Hindlimb muscle (tissue), 1 donor: ENCODE measurements around the gene SAAL1. TPM values are rescaled to one million over a fixed set of nuclear protein-coding genes. Genes with fewer than 3 reads are reported as not detected.
"Not testable (repeated sequence)": the region's sequence is repeated elsewhere in the genome, so short reads cannot be mapped to it uniquely, and the experiment has no call there.

ENCODE experiments used
- DNase-seq: peaks from one replicate; pipeline ENCODE4 v3.0.0-alpha.2; 2013
- polyA plus RNA-seq: library from polyadenylated mRNA; unstranded; fragments of 120-200 nt; gene quantifications from one replicate; pipeline ENCODE4 v1.2.1, GENCODE V29; 2013; ENCODE audit not compliant: insufficient read length

Gene SAAL1, protein sequence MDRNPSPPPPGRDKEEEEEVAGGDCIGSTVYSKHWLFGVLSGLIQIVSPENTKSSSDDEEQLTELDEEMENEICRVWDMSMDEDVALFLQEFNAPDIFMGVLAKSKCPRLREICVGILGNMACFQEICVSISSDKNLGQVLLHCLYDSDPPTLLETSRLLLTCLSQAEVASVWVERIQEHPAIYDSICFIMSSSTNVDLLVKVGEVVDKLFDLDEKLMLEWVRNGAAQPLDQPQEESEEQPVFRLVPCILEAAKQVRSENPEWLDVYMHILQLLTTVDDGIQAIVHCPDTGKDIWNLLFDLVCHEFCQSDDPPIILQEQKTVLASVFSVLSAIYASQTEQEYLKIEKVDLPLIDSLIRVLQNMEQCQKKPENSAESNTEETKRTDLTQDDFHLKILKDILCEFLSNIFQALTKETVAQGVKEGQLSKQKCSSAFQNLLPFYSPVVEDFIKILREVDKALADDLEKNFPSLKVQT
- polyA plus RNA-seq: 18.5 TPM

DNA sequence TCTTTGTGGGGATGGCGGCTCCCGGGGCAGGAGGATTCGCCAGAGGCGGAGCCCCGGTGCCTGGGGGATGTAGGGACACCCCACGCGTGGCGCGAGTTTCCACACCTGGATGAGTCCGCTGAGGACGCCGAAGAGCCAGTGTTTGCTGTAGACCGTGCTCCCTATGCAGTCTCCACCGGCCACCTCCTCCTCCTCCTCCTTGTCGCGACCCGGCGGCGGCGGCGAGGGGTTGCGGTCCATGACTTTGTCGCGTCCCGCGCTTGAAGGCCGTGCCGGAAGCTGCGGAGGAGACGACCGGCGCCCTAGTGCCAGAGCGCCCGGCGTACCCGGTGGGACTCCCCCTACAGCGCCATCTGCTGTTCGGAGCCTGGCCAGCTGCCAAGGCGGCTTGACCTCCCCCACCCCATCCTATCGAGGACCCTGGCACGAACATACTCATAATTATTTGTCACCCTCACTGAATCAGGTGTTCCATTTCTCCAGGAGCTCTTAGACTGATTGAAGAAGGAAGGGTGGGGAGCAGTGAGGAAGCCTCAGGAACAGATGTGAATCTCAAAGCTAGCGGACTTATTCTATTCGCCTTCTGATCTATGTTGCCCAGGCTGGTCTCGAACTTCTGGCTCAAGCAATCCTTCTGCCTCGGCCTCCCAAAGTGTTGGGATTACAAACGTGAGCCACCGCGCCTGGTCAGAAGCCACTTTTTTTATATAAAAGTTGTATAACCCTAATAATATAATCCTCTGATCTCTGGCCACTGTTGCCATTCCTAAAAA, at the start of gene SAAL1:
Gene SAAL1 (minus strand): TSS at position 281 of the 773 bp plus-strand sequence. CDS start 41 bp downstream, at position 240.
- peak; percentile 81 for DNase-seq

DNA sequence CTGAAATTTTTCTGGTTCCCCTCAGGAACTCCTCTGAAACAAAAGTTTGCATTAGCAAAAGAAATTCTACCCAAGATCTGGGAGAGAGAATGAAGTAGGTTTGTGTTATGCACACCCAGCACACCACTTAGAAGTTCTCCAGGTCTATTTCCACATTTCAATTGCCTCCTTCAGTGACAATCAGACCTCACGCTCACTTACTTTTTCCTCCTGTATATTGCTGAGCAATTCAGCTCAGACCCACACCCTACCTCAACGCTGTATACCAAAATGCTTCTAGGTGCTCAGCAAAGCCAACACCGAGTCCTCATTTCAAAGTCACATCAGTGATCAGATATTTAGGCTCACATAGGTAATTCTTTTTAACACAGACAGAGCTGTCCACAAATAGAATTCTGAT, 45.7 kb upstream of the SAAL1 start:
- no peak for DNase-seq

DNA sequence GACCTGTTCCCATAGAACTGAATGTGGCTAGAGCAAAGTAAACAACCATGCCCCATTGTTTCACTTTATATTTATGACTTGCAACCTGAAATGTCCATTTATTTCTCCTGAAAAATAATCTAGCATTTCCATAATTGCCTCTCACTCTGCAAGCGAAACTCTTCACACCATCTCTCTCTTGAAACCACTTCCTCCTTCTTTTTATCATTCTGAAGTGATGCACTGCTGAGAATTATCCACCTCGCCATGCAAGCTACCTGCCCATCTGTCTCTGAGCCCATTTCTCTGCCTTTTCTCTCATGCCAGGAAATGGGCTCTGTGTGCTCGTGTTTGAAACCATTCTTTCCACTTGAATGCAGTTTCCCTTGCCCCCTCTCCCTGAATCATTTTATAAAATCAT, 40.0 kb upstream of the SAAL1 start:
- DNase-seq: no peak

DNA sequence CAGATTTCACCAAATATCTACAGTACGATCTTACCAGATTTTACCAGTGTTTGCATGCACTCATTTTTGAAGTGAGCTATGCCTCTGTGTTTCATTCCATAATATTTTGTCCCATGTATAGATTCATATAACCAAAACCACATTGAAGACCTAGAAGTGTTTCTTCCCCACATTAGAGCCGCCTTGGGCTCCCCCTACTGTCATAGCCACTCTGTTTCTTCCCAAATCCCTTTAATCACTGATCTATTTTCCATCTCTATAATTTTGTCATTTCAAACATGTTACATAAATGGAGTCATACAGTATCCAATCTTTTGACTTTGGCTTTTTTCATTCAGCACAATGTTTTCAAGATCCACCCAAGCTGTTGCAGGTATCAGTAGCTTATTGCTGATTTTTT, 39.1 kb upstream of the SAAL1 start:
- DNase-seq: no peak

DNA sequence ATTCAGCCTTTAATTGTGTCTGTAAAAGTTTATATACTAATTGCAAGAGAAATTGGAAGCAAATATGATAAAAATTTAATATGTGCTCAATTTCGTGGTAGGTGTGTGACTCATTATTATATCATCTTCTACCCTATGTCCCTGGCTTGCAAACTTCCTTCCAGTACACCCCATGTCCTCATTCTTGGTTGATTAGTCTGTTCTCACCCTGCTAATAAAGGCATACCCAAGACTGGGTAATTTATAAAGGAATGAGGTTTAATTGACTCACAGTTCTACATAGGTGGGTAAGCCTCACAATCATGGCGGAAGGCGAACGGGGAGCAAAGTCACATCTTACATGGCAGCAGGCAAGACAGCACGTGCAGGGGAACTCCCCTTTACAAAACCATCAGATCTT, 38.4 kb upstream of the SAAL1 start:
- DNase-seq: no peak

DNA sequence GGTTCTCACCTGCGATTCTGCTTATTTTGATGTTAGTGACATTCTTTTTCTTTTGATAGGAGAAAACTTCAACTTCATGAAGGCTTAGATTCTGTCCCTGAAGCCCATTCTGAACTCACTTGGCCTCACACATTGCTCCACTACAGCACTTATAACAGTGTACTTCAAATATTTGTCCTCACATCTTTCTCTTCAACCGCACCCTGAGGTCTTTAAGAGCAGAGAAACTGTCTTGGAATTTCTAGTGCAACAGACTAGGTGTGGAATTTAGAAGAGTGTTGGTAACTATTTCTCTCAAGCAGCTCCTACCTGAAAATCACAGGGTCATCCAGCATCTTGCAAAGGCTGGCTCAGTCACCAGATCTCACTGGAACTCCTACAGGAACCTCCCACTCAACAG, 34.3 kb upstream of the SAAL1 start:
- no peak for DNase-seq

DNA sequence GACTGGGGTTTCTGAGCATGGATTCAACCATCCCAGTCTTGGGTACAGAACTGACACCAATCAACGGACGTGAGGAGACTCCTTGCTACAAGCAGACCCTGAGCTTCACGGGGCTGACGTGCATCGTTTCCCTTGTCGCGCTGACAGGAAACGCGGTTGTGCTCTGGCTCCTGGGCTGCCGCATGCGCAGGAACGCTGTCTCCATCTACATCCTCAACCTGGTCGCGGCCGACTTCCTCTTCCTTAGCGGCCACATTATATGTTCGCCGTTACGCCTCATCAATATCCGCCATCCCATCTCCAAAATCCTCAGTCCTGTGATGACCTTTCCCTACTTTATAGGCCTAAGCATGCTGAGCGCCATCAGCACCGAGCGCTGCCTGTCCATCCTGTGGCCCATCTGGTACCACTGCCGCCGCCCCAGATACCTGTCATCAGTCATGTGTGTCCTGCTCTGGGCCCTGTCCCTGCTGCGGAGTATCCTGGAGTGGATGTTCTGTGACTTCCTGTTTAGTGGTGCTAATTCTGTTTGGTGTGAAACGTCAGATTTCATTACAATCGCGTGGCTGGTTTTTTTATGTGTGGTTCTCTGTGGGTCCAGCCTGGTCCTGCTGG, 31.4 kb upstream of the SAAL1 start:
- DNase-seq: no peak

DNA sequence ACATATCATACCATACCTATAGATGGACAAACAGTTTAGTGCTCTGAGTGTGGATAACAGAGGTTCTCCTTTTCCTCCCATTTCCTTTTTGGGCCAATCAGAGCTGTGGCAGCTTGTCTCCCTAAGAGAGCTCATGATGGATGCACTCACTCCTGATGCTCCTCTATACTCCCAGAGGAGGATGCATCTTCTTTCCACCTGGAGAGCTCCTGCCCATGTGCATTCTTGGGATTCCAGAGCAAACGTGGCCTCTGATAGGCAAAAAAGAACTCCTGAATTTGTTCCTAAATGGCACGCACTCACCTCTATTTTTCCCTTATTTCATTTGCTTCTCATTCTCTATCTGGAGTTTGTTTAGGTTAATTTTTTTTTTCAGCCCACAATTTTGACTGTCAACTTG, 29.4 kb upstream of the SAAL1 start:
- DNase-seq: no peak

DNA sequence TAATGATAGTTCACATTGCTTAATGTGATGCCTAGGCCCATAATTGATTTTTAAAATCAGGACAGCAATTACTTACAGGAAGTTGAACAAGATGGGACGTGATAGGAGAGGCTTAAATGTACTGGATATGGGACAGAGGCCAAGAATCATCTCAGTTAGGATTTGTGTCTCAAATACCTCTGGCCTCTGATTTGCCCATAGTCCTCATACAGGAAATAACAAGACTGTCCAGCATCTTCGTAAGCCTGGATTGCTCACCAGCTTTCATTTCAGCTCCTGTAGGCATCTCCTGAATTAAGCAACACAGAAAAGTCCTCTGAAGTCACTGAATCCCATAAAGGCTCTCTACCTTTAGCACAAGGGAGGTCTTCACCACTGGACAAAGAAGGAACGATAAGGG, 26.5 kb upstream of the SAAL1 start, which contains the start of gene MRGPRX3:
Gene MRGPRX3 (plus strand): TSS at position 231 of the 400 bp plus-strand sequence. CDS start 4,632 bp downstream, outside the sequence.
- no peak for DNase-seq

DNA sequence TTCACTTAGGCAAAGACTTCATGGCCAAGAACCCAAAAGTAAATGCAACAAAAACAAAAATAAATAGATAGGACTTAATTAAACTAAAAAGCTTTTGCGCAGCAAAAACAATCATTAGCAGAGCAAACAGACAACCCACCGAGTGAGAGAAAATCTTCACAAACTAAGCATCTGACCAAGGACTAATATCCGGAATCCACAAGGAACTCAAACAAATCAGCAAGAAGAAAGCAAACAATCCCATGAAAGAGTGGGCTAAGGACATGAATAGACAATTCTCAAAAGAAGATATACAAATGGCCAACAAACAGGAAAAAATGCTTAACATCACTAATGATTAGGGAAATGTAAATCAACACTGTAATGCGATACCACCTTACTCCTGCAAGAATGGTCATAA, 25.2 kb upstream of the SAAL1 start:
- not testable (repeated sequence) for DNase-seq

DNA sequence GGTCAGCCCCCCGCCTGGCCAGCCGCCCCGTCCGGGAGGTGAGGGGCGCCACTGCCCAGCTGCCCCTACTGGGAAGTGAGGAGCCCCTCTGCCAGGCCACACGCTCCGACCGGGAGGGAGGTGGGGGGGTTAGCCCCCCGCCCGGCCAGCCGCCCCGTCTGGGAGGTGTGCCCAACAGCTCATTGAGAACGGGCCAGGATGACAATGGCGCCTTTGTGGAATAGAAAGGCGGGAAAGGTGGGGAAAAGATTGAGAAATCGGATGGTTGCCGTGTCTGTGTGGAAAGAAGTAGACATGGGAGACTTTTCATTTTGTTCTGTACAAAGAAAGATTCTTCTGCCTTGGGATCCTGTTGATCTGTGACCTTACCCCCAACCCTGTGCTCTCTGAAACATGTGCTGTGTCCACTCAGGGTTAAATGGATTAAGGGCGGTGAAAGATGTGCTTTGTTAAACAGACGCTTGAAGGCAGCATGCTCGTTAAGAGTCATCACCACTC, 15.5 kb upstream of the SAAL1 start:
- not testable (repeated sequence) for DNase-seq

DNA sequence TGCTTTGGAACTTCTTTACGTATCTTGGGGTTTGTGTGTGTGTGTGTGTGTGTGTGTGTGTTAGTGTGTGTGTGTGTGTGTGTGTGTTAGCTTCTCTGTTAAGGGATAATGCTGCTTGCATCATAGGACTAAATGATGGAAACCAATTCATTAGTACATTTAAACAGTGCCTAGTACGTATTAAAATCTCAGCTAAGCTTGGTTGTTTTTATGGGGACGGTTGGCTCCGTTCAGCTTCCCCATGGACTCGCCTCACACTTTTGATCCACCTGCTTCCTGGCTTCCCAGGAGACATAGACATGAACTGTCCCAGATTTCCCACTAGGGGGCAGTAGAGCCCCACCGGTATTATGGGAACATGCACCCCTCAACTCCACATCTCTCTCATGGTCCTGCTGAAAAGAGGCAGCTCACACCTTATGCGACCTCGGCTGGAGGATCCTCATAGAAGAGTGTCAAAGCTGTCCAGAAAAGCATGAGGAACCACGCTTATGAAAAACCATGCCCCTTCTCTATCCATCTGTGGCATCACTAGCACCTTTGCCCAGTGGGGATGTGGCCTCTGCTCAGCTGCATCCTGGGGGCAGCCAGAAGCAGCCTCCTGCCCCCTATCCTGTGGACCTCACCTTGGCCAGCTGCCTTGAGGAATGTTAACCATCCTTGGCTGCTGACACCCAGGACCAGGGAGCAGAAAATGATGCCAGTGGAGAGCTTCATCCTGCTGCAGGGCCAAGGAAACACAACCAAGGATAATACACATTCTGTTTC, 9.7 kb upstream of the SAAL1 start:
- DNase-seq: peak; percentile 23

DNA sequence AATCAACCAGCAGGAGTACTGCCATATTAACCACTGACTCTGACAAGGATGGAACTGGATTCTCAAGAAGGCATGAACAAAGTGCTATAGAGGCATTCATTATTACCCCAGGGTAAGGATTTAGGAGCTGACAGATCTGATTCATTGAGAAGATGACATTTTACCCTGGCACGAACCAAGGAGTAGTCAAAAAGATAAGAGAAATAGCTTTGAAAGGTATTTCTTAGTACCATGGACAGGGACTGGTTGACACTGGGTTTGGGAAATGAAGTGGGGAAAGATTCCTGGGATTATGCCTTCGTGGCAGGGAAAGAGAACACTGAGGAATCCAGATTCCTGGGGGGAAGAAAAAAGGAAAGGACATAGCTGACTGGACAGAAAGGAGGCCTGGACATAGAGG, 5.1 kb upstream of the SAAL1 start:
- no peak for DNase-seq

DNA sequence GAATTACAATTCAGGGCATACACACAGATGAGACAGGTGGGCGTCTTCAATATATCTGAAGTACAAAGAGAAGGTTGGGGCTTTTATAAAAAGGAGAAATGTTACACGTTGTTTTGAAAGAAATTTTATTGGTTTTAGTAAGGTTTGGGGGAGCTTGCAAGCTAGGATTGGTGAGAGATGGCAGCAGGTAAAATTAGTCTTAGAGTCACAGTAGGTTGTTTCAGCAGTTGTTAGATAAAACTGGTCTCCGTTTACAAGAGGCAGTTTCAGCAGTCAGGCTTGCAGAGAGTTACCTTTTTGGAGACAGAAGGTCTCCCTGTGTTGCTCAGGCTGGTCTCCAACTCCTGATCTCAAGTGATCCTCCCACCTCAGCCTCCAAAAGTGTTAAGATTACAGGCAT, 2.4 kb upstream of the SAAL1 start:
- no peak for DNase-seq

DNA sequence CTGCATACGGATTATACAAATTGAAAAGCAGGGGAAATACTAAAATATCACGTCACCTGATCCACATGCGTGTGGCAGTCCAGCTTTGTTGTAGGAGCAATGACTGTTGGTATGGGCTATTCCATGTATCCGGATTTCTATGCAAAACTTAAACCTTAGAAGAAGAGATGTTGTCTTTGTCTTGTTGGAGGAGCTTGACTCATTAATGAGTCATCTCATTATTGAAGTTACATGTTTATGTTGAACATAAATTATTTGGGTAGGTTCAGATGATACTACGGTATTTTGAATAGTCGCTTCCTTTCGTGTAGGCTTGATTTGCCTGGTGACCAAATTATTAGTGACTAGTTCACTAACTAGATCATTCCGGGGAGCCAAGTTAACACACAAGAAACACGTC, 806 bp upstream of the SAAL1 start:
- DNase-seq: no peak

DNA sequence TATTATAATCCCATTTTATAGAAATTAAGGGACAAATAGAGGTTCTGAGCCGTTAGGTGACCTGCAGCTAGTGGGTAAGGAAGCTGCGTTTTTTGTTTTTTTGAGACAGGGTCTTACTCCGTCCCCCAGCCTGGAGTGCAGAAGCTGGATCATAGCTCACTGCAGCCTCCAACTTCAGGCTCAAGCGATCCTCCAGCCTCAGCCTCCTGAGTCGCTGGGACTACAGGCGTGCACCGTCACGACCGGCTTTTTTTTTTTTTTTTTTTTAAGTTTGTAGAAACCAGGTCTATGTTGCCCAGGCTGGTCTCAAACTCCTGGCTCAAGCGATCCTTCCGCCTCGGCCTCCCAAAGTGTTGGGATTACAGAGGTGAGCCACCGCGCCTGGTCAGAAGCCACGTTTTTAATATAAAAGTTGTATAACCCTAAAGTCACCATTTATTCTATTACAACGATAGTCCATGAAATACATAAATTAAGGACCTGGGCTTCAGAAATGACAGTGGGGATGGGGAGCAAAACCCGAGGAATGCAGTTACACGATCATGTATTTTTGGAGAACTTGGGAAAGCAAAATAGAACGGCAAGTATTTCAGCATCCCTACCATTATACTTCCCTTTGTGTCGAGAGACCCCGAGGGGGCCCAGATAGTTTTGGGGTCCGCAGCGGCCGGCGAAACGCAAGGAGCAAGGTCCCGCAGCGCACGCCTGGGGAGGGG, 638 bp downstream of the SAAL1 start:
- no peak for DNase-seq

DNA sequence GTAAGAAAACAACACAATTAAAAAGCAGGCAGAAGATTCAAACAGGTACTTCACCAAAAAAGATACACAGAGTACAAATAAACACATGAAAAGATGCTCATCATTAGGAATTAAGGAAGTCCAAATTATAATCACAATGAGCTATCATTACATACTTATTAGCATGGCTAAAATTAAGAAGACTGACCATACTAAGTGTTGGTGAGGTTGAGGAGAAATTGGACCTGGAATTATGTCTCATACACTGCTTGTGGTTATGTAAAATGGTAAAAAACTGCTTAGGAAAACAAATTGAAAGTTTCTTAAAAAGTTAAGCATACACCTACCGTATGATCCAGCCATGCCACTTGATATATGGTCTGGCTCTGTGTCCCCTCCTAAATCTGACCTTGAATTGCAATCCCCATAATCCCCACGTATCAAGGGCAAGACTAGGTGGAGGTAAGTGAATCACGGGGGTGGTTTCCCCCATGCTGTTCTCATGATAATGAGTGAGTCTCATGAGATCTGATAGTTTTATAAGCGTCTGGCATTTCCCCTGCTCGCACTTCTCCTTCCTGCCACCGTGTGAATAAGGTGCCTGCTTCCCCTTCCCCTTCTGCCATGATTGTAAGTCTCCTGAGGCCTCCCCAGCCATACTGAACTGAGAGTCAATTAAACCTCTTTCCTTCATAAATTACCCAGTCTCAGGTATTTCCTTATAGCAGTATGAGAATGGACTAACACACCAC, 4.8 kb downstream of the SAAL1 start:
- no peak for DNase-seq

DNA sequence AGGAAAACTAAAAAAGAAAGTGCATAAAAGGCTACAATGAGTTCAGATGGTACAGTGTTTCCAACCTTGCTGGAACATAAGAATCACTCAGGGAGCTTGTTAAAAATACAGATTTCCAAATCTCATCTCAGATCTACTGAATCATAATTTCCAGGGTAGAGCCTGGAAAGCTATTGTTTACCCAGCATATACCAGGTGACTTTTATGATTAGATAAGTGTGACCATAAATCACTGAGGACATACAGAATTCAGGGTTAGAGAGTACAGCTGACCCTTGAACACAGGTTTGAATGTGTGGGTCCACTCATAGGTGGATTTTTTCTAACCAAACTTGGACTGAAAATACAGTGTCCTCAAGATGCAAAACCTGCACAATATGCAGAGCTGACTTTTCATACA, 11.9 kb downstream of the SAAL1 start:
- DNase-seq: no peak

DNA sequence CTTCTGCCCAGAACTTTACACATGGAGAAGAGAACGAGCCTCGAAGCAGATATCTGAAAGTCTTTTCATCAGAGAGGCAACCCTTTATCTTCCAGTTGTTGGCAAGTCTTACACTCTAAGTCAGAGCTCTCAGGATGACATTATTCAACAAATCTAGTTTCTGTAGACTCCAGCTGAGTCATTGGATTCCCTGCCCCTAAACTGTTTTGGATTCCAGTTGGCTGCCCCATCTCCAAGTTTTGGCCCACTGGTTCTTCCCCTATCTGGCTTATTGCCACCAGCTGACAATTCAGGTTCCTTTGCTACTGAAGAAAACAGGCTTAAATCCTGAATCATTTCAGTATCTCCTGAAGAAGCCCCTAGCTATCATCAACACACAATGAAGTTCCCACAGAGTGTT, 14.2 kb downstream of the SAAL1 start:
- DNase-seq: no peak

DNA sequence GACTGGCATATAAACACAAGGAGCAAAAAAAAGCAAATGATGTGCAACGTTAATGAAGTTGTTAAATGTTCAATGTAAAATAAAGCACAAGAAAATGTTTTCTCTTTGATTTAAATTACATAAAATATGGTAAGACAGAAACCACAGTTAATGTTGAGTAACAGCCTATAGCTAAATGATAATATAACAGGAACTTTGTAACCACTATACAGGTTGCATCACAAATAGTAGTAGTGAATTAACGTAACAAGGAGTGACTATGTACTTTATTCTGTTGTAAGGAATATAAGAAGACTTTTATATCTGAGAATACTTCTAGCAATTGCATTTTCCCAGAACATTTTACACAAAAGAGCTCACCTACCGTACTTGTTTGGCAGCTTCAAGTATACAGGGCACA, 16.9 kb downstream of the SAAL1 start:
- DNase-seq: no peak

DNA sequence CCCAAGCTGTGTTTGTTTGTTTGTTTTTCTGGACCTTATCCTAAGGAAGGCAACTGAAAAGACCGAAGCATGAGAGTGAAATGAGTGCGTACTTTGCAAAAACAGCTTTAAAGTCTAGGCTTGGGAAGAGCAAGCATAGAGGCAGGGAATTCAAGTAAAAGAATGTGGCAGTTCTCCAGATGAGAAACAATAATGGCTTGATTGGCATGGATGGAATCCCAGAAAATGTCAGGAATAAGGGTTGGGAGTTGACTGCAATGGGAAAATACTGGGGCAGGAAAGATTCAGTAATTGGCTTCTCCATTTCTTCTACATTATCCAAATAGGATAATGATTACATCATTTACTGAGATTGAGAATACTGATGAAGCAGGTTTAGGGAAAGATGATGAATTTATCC, 17.5 kb downstream of the SAAL1 start:
- no peak for DNase-seq
